Stimulated activated CD8-positive, alpha-beta memory T cell treated with anti-CD3 and anti-CD28 coated beads, Interleukin-15, amount 100 ng/mL, for 1 hour (primary cell): ENCODE data around the gene ZNF516.

Experiments
- DNase-seq: peaks from one replicate; pipeline ENCODE4 v3.0.0-alpha.2; 2020; ENCODE audit warnings: low read depth

Gene ZNF516

GRCh38 chr18:76397631-76398030, 97.4 kb downstream of the ZNF516 start:
- no peak for DNase-seq

- DNase-seq: no peak
Measured at GRCh38 chr18:76396792-76397191, 98.2 kb downstream of the ZNF516 start.

- DNase-seq: no peak
Measured at GRCh38 chr18:76395609-76396008, 99.4 kb downstream of the ZNF516 start.

DNA sequence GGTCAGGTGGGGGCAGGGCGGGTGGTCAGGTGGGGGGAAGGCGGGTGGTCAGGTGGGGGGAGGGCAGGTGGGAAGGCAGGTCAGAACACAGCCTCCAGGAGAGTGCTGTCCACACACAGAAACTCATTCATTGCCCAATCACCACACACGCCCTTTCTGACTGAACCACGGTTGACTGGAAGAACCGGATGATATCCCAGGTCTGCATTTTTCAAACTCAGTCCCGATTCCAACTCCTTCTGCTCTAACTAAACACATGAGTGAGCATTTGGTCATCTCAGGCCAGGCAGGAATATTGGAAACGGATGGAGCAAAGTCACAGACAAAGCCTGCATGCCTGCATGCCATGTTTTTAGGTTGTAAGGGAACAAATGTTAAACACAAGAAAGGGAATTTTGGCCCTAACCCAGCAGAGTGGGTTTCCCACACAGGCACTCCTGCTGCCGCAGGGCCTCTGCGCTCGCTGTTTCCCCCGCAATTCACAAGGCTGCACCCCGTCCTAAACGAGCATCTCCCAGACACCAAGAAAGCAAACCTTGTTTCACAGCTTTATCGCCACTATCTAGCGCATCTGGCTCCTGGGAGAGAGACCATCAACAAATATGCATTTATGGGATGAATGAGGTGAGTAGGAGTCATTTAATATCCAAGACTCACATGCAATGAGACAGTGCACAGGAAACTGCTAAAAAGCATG, 100.1 kb downstream of the ZNF516 start:
- DNase-seq: no peak

DNA sequence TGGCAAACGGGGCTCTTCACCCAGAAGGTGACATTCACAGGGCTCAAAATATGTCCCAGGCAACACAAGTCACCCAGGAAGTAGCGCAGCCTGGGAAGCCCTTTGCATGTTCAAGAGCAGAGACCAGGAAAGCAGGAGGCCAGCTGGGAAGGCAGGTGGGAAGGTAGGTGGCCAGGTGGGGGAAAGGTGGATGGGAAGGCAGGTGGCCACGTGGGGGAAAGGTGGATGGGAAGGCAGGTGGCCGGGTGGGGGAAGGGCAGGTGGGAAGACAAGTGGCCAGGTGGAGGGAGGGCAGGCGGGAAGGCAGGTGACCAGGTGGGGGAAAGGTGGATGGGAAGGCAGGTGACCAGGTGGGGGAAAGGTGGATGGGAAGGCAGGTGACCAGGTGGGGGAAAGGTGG, 102.7 kb downstream of the ZNF516 start:
- DNase-seq: no peak

DNA sequence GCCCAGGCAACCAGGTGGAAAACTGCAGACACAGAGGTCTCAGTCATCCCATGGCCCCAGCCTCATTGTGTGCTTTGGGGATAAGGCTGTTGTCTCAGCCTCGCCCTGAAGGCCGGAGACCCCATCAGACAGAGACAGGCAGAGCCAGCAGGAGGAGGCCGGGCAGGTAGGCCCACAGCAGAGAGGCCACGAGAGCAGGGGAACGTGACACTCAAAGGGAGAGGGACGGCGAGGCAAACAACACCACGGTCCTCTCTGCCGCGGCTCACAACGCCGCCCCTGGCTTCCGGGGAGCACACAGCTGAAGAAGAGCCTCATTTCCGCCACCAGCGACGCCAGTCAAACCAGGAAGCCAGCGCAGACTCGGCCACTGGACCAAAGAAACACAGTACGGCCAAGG, 103.3 kb downstream of the ZNF516 start:
- no peak for DNase-seq

DNA sequence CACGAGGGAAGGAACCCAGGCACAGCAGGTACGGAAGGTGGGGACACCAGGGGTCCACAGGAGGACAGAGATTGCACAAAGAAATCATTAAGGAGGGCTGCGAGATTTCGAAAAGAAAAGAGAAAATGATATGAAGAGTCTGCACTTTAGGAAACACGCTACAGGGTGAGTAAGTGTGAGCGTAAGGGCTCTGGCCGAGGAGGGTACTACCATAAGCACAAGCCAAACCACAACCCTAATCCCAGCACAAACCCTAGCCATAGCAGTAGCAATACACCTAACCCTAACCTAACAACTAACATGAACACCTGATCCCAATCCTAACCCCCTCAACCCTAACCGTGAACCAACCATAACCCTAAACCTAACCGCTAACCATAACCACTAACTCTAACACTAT, 104.0 kb downstream of the ZNF516 start:
- no peak for DNase-seq

- DNase-seq: no peak
Measured at GRCh38 chr18:76390452-76391035, 104.5 kb downstream of the ZNF516 start.

DNA sequence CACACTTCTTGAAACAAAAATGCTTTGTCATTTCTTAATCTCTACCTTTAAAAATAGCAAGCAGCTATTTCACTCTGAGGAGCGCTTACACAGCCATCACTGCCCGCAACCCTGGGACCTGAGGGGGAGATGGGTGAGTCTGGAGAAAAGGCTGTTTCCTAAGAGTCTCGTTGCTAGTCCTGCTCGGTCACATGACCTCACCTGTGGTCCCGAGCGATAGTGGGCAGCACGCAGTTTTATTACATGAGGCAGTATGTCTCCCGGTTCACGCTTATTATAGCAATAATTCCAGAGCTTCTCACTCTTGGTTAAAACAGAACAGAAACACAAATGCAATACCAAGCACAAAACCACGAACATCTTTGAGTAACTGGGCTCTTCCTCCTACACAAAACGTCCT, 105.3 kb downstream of the ZNF516 start:
- no peak for DNase-seq

DNA sequence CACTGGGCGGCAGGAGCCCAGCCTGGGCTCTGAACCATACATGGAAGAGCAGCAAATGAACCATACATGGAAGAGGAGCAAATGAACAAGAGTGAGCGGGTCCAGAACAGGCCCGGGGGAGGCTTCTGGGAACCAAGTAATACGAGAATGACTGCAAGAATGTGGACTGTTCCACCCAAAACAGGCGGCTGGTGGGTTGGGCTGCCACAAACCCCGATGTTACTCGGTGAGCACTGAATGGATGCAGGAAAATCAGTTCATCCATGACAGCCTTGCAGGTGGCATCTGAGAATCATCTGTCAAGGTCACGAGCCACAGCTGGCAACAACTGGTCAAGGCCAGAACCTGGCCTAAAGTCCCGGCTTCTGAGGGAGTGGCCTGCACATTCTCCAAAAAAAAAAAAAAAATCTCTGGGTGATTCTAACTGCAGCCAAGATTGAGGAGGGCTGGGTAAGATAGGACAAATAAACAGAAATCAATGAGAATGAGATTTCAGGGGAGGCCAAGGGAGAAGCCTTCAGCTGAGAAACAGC, 106.1 kb downstream of the ZNF516 start:
- no peak for DNase-seq

DNA sequence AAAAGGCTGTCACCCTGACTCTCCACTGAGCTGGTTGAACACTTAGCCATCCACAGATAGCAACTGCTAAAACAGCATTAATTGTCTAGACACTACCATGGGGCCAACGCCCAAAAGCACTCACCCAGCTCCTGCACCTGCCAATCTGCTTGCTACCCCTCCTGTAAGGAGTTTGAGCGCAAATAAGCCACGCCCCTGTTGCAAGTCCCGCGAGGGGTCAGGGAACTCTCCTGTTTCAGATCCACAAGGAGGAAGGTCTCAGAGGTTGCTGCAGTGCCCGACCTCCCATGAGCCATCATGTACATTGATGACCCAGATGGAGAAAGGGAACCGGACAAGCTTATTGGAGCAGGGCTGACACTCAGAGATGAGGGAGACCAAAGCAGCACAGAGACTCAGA, 106.8 kb downstream of the ZNF516 start:
- DNase-seq: no peak

- DNase-seq: no peak
Measured at GRCh38 chr18:76387608-76388007, 107.4 kb downstream of the ZNF516 start.

GRCh38 chr18:76386886-76387285, 108.2 kb downstream of the ZNF516 start:
- no peak for DNase-seq

DNA sequence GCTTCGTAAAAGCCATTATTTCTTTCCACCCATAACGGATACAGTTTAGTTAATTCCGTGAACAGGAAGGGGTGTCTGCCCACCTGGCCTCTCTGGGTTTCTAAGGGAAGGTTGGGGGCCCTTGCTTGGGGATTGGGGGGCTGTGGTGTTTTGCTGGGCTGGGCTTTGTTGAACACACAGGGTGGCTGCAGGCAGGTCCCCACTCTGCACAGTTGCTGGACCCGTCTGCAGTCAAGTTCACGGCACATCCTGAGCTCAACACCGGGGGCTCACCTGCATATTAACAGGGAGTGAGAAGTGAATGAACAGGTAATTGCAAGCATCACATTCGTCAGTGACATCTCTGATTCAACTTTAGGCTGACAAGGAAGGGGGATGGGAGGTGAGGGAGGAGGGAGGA, 109.0 kb downstream of the ZNF516 start:
- no peak for DNase-seq

GRCh38 chr18:76385681-76385975, 109.4 kb downstream of the ZNF516 start:
- DNase-seq: no peak

- DNase-seq: no peak
Measured at GRCh38 chr18:76384861-76385680, 110.0 kb downstream of the ZNF516 start.

- no peak for DNase-seq
Measured at GRCh38 chr18:76384114-76384790, 110.8 kb downstream of the ZNF516 start.

- DNase-seq: no peak
Measured at GRCh38 chr18:76383636-76384035, 111.4 kb downstream of the ZNF516 start.

GRCh38 chr18:76382275-76382674, 112.8 kb downstream of the ZNF516 start:
- DNase-seq: no peak

DNA sequence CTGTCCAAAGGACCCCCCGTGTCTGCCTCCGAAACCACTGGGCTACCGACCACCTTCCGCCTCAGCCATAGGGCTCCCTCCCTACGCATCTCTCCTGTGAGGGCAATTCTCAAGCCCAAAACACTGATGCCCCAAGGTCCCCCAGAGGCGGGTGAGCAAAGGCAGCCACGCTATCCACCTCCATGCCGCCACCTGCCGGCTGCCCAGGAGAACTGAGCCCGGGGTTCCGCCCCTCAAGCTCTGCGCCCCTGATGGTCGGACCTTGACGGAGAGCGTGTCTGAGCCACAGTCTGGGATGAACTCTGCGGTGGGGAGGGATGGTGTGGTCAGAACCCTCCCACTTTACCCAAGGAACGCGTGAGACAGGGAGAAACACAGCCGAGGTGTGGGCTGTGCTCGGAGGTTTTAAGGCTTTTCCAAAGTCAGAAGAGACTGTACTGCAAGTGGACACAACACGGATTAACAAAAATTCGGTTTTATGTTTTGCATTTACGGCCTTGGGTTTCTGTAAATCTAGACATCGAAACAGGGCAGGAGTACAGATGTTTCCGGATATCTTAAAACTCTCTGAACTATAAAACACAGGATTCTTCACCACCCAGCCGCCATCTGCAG, 114.1 kb downstream of the ZNF516 start:
- DNase-seq: no peak

DNA sequence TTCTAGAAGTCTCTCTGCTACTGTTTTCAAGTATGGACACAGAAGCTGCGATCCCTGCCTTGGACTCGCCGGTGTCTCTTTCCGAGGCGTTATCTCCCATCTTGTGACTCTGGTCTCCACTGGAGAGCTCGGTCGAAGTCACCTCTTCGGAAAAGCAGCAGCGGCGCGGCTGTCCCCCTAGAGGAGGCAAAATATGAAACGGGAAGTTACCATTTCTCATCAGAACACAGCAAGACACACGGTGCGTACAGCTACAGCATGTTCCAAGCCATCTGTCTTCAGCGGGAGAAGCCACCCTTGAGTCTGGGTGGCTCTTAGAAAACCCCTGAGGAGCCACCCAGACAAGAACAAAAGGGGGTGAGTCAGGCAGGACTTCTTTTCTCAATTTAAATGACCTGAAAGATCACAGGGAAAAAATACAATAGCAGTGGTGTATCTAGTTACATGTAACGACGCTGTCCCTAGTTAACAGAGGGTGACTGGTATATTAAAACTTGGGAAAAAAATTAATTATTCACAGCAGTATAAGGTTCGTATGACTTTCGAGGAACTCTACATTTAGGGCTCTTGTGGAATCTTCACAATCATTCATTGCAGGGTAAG, 114.8 kb downstream of the ZNF516 start:
- DNase-seq: no peak
